GM23248 (cell line): ENCODE measurements around the gene ZNF302.
"Not testable (repeated sequence)": the region's sequence is repeated elsewhere in the genome, so short reads cannot be mapped to it uniquely, and the experiment has no call there.

Experiments
- EZH2 ChIP-seq: fragments of 200-600 bp; sonication (generic); IDR thresholded peaks from 2 replicates; pipeline ENCODE4 v1.6.1; 2018; ENCODE audit warnings: antibody characterized with exemption, mild to moderate bottlenecking; ENCODE audit not compliant: insufficient read depth, poor library complexity, severe bottlenecking
- EZH2phosphoT487 ChIP-seq: fragments of 200-600 bp; sonication (generic); IDR thresholded peaks from 2 replicates; pipeline ENCODE4 v1.6.1; 2018; ENCODE audit warnings: antibody characterized with exemption, moderate library complexity, mild to moderate bottlenecking, low read depth; ENCODE audit not compliant: insufficient read depth

- not testable (repeated sequence) for TF ChIP-seq EZH2, EZH2phosphoT487
These were observed 12.2 kb upstream of the ZNF302 start for GRCh38 chr19:34665275-34665674.
